HG02943 (cell line): ENCODE data around the gene GNA12.

Experiments
- ATAC-seq: cut with Tn5 transposase; IDR thresholded peaks from one replicate; pipeline ENCODE4 v1.9.1; 2021; ENCODE audit warnings: mild to moderate bottlenecking, low read depth, moderate library complexity; ENCODE audit not compliant: unreplicated experiment

The GNA12 gene

DNA sequence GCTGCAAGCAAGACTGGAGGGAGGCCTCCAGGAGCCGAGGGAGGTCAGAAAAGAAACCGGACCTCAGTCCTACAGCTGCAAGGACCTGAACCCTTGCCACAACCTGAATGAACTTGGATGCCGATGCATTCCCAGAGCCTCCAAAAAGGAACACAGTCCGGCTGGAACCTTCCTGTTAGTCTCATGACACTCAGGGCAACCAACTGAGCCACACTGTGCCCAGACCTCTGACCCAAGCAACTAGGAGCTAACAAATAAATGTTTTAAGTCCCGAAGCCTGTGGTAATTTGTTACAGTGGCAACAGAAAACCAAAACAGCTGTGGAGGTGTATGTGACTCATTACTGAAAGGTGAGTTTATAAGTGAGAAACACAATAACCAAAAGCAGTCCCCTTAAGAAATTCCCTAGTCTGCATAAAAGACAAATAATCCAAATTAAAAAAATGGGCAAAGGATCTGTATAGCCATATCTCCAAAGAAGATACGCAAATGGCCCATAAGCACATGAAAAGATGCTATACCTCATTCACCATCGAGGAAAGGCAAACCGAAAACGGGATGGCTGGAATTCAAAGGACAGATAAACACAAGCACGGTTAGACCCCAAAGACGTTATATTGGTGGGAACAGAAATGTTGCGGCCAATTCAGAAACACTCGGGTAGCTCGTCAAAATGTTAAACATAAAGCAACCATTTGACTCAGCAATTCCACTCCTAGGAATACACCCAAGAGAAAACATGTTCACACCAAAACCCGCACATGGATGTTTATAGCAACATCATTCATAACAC lies 24.8 kb downstream of the GNA12 start:
- no peak for ATAC-seq

DNA sequence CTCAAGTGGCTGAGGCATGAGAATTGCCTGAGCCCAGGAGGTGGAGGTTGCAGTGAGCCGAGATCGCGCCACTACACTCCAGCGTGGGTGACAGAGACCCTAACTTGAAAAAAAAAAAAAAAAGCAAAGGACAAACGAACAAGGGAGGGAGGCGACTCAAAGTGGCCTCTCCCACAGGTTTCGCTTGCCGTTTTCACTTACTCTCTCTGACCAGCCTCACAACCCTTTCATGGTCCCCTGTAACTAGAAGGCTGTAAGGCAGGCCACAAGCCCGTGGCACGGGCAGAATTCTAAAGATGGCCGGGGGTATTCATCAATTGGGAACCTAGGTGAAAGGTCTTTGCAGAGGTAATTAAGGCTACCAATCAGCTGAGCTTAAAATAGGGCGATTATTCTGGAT lies 25.5 kb downstream of the GNA12 start:
- ATAC-seq, result no peak

DNA sequence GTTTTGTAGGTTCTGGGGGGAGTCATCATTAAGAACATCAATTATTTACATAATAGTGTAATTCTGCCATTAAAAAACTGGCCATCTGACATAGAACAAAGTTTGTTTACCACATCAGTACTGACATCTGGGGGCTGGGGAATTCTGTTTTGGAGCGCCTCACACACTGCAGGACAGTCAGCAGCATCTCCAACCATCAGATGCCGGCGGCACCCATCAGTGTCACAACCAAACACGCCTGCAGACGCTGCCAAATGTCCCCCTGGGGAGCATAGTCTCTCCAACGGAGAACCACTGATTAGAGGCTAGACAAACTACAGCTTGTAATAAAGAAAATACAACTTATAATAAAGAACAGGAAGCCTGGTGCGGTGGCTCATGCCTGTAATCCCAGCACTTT lies 26.0 kb downstream of the GNA12 start:
- ATAC-seq, result no peak

DNA sequence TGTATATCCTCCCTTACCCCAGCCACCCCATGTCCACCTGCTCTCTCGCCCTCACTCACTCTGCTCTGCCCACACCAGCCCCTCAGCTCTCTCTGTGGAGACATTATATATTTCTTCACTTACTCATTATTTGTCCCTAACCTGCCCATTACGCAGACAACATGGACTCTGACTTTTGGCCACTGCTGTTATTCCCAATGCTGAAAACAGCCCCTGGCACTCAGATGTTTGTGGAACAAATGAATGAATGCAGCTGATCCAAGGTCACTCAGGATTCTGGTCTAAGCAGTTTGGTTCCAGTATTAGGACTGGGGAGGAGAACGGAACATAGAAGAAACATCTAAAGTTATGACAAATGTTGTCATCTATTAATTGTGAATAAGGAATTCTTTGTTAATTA lies 26.7 kb downstream of the GNA12 start:
- ATAC-seq, result no peak

DNA sequence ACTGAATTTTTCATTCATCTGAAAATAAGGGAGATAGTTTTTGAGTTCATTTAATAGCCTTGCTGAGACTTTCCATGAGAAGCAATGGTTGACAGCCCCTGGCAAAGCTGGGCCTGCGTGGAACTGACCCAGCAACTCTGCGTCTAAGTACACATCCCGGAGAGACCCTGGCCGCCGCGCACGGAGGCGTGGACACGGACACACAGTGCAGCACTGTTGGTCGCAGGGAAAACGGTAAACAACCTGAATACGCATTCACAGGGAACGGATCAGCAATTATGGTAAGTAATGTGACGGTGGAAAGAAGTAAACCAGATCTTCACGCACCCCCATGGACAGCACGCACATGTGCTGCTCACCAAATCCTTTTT lies 28.2 kb downstream of the GNA12 start:
- ATAC-seq, result no peak

DNA sequence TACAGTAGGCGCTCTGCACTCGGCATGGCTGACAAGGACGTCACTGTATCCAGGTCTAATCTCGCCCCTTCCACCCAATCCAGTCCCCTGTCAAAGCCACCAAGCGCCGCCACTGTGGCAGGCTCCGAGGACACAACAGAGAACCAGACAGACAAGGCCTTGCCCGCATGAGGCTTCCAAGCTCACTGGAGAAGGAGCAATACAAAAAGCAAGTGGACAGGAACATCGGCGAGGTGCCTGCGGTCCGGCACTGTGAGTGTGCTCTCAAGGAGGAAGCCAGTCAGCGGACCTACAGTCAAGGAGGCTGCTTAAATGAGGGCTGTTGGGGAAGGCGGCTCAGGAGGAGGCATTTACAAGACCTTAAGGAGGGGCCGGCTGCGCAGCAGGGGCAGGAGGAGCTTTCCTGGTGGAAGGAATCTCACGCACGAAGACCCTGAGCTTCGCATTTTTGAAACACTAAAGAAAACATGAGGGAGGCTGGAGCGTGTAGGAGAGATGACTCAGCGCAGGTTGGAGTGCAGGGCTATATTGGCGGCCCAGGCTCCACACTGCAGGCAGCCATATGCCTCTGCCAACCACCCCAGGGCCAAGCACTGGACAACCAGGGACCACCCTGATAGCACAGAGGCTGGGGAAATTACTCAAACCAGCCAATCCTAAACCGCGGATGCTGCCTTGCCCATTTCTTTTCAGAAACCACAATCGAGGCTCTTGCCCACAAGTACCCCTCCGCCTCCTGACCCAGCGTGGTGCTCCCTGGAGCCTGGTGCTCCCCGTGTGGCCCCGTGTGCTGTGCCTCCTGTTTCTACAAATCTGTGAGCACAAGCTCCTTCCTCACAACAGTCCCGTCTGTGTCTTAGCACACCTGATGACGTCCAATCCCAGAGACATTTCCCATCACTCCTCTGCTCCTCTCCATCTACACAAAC lies 28.9 kb downstream of the GNA12 start:
- ATAC-seq, result no peak

DNA sequence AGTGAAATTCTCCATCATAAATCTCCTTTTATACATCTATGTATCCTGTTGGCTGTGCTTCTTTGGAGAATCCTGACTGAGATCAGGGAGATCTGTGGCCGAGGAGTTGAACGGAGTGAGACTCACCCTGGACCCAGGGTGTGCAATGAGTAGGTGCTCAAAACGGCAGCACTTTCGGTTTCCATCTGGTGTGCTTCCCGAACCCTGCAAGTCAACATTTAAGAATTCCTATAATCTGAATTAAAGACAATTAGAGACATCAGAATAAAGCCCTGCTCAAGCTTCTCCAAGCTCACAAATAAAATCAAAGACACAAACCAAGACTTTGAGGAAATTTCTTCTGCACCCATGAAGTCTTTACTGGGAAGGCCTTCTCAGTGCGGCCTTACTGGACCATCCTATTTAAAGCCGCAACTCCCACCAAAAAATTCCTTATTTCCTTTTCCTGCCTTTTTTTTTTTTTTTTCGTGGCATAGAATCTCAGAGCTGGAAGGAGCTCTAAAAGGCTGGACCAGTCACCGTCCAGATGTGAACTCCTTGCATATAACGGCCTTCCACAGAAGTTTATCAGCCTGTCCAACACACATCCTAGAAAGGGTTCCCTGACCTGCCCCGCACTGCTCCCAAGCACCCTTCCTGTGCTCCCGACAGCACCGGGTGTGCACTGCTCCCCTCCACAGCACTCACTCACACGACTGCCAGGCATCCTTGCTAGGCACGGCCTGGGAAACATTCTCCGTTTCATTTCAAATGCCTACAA lies 29.7 kb downstream of the GNA12 start:
- no peak for ATAC-seq

DNA sequence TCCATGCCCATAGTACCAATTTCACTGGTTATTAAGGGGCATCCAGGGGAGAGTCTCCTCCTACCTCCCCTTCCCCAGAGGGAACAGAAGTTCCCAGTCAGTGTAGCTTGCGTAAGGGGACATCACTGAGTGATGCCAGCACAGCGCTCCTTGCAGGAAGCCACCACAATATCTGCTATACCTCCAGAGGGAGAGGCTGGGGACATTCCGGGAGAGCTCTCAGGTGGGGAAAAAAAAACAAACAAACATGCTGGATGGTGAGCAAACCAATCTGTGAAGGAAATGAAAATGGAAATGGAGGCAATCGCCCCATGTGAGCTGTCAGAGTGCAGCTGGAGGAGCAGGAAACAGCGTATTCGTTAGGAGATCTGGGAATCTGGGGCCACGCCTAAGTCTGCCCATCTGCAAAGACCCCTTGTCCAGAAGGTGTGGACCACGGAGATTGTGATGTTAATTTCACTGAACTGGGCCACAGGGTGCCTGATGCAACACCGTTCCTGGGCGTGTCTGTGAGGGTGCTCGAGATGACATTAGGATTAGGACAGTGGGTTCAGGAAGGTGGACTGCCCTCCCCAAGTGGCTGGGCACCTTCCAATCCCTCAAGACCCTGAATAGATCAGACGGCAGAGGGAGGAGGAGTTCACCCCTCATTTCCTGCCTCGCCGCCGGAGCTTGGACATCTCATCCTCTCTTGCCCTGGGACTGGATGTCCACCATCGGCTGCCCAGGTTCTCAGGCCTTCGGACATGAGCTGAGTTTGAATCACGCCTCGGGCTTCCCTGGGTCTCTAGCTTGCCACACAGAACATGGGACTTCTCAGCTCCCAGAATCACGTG lies 30.5 kb downstream of the GNA12 start:
- no peak for ATAC-seq

DNA sequence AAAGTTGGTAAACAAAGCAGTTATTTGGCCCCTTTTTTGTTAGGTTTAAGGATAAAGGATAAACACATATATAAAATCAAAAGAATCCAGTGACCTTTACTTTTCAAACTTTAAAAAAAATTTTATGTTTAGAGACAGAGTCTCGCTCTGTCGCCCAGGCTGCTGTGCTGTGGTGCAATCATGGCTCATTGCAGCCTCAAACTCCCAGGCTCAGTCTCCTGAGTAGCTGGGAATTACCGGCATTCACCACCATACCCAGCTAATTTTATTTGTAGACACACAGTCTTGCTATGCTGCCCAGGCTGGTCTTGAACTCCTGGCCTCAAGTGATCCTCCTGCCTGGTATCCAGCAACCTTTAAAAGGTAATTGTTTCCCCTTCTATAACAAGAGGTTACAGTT lies 31.3 kb downstream of the GNA12 start:
- no peak for ATAC-seq

DNA sequence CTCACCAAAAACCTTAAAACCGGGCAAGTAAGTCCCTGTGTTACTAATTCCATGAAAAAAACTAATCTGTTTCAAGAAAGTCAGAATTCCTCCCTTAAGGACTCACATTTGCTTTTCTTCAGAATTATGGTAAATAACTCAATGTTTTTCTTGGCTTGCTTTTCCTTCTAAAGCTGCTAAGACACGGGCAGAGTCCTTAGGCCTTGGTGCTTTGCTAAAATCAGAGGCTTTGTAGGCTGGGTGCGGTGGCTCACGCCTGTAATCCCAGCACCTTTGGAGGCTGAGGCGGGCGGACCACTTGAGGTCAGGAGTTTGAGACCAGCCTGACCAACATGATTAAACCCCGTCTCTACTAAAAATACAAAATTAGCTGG lies 32.0 kb downstream of the GNA12 start:
- ATAC-seq, result no peak

DNA sequence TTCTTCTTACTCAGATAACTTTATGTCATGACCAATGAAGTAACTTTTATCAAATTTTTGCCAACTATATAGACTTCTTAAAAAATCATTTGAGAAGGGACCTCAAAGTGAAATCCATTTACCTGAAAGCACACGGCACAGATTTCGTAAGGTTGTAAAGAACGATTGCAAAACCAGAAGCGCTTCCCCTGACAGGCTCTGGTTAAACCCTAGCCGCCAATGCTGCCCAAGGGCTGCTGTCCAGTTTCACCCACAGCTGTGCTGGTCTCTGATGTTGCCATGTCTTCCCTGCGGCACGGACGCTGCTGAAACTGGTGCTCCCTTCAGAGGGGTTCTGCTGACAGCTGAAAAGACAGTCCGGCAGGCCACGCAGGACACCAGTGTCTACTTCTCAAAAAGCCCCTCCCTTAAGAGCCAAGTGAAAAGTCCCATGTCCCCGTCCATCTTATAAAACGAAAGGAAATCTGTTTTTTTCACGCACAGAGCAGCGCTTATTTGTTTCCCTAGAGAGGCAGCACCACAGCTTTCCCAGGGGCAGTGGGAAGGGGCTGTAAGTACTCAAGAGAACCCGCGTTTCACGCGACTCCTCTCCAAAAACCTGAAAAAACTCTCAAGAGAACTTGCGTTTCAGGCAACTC lies 32.5 kb downstream of the GNA12 start:
- no peak for ATAC-seq

DNA sequence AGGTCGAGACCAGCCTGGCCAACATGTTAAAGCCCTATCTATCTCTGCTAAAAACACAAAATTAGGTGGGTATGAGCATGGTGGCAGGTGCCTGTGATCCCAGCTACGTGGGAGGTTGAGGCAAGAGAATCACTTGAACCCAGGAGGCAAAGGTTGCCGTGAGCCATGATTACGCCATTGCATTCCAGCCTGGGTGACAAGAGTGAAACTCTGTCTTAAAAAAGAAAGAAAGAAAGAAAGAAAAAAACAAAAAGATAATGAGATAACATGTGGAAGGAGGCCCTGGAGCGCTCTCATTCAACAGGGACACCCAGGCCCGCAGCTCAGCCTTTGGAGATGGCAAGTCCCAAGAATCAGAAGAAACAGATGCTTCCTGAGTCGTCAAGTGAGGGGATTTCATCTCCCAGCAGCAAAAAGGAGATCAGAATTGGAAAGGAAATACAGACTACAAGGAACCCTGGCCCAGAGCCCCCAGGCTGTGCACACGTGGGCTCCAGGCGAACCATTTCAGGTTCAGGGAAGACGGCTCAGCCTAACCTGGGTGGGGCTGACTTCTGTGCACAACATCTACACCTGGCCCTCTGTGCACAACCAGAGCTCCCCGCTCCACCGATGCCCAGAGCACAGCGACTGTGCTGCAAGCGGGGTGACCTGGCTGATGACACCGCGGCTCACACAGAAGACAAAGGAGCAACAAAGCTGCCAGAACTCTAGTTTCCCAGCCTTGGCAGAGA lies 33.3 kb downstream of the GNA12 start:
- no peak for ATAC-seq

DNA sequence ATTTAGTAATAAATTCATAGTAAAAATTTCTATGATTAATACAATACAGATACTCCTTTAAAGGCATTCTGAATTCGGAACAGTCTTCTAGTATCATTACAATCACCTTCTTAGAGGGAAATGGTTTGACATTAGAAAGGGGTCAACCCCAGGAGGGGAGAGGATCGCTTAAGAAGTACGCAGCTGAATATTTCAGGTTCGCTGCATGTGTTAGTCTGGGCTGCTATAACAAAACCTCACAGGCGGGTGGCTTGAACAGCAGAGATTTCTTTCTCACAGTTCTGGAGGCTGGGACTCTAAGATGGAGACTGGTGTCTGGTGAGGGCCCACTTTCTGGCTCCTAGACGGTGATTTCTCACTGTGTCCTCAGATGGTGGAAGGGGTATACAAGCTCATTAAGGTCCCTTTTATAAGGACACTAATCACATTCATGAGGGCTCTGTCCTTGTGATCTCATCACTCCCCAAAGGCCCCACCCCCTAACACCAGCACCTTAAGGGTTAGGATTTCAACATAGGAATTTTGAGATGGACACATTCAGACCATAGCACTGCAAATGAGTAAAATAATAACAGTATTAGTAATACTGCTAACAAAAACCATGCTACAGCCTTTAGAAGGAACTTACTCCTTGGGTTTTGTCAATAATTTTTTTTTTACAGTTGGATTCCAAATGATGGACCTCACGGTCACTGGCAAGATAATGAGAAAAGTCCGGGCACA lies 34.0 kb downstream of the GNA12 start:
- no peak for ATAC-seq

DNA sequence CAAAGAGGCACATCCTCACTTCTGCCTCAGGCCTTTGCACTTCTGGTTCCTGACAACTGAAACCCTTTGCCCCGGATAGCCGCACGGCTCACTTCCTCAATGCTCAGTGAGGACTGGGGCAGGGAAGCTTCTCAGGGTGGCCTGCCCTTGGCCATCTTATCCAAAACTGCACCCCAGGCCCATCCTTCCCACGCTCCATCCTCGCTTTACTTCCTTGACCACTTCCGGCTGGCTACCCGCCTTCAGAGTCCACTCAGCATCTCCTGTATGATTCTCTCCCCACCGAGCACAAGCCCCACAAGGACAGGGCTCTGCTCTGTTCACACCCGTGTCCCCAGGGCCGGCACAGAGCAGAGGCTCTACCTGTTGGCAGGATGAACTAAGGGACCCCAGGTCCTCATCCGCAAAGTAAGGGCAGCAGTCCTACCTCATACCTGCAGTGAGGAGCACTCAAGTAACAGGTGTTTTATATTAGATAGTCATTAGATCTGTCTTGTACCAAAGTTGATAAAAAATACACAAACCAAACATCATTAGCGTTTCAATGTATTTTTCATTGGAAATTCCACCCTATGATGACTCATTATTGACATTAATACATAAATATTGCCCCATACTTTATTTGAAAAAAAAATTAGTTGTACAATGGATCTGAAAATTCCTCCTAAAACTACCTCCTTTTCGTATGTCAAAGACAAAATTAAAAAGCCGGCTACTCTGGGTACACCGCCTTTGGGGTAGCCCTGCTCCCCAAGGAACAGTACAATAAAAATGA lies 35.0 kb downstream of the GNA12 start:
- ATAC-seq, result no peak

DNA sequence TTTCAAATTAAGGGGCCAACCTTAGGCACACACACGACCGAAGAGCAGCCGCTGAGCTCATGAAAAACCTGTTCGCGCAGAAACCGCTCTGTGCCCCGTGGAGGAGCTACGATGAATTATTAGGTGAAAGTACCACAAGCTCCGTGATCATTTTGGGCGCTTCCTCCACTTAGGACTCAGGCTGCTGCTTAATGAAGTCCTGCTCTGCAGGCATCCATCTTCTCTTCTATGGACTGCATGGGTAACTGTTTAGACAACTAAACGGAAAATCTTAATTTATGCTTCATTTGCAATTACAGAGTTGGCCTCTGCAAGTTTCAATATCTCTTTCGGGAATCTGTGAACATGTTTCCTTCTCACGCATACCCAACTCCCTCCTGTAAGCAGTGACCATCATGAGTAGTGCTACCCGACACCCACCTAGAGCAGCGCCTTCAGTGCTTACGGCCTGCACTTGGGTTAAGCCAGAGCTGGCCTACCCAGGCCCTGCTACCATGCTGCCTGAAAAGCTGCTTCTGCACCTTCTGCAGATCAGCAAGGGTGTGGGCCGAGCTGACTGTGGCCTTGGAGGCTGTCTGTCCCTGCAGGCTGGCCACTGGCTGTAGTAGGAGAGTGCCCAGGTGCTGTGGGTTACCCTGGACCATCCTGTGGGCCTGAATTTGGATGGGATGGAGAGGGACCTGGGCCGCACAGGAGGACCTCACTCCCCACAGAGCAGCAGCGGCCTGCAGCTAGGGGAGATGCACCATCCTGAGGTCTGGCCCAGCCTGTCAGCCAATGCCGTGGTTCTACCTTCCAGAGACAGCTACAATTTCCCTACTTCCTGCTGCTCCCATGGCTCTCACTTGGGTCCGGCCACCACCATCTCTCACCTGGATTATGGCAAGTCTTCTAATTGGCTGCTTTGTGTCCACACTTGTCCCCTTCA lies 36.0 kb downstream of the GNA12 start:
- ATAC-seq, result peak; percentile 80

DNA sequence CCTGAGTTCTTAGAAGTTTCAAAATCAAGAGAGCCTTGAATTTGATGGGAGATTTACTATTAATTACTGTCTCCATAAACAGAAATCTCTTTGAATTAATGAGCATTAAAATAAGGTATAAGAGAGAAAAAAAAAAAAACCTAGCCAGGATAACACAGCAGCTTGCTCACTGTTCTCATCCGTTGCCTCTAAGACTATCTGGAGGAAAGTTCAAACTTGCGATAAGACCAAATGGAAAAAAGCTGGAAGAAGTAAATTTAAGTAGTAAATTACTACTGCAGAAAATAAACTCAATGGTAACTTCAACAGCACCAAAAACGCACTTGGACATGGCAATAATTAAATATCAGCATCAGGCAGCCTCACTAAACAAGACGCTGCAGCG lies 36.7 kb downstream of the GNA12 start:
- ATAC-seq, result no peak

DNA sequence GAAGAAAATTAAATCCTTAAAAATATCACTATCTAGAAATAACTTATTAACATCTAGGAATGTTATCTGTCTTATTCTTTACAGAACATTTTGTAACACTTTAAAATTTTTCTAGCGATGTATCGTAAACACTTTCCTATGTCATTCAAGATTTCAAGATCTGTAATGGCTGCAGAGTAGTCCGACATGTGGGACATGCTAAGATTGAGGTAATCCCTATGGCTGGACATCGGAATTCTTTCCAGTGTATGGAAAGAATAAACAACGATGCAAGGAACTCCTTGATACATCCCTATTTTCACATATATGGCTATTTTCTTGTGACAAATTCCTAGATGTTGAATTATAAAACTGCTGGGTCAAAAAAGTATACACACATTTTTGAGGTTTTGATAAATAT lies 37.5 kb downstream of the GNA12 start:
- ATAC-seq, result no peak
